Heart left ventricle (tissue), 16 donors: ENCODE data around the gene ZMIZ1. TPM values are rescaled to one million over a fixed set of nuclear protein-coding genes. Genes with fewer than 3 reads are reported as not detected.

Experiments
- ATAC-seq, 4 donors: fragments of 200-7000 bp; cut with Tn5 transposase; one replicate each; pipeline ENCODE4 v1.9.1; 2020 to 2022; ENCODE audit warnings: moderate library complexity in 4 of 4, mild to moderate bottlenecking in 3 of 4, moderate number of reproducible peaks in 1 of 4
- DNase-seq, 5 donors: peaks; one replicate each; pipeline ENCODE4 v3.0.0-alpha.2; 2020
- H3K27ac ChIP-seq, 12 donors: fragments of 200-600 bp; sonication (generic) in 4 of 12; one replicate each; pipeline versions ENCODE4 v1.5.0 to v1.8.0; 2016 to 2022; ENCODE audit warnings: mild to moderate bottlenecking in 2 of 12
- H3K27me3 ChIP-seq, 9 donors: fragments of 200-600 bp; sonication (generic) in 2 of 9; one replicate each; pipeline versions ENCODE4 v1.5.1 to v1.8.0; 2016 to 2022; ENCODE audit warnings: mild to moderate bottlenecking in 3 of 9
- H3K36me3 ChIP-seq, 9 donors: fragments of 200-600 bp; sonication (generic) in 2 of 9; one replicate each; pipeline versions ENCODE4 v1.5.0 to v1.8.0; 2018 to 2022; ENCODE audit warnings: mild to moderate bottlenecking in 2 of 9
- H3K4me1 ChIP-seq, 12 donors: fragments of 200-600 bp; sonication (generic) in 4 of 12; one replicate each; pipeline versions ENCODE4 v1.5.0 to v1.8.0; 2016 to 2022; ENCODE audit warnings: mild to moderate bottlenecking in 3 of 12
- H3K4me3 ChIP-seq, 12 donors: fragments of 200-600 bp; sonication (generic) in 4 of 12; one replicate each; pipeline versions ENCODE4 v1.5.0 to v1.8.0; 2017 to 2022; ENCODE audit warnings: mild to moderate bottlenecking in 9 of 12, moderate library complexity in 4 of 12
- H3K9me3 ChIP-seq, 12 donors: fragments of 200-600 bp; sonication (generic) in 4 of 12; one replicate each; pipeline versions ENCODE4 v1.5.0 to v1.8.0; 2016 to 2022; ENCODE audit warnings: mild to moderate bottlenecking in 1 of 12
- POLR2A ChIP-seq, 2 donors: fragments of 450-650 bp; IDR thresholded peaks; one replicate each; pipeline ENCODE4 v1.6.1; 2017; ENCODE audit warnings: antibody characterized with exemption in 2 of 2, mild to moderate bottlenecking in 2 of 2, moderate library complexity in 2 of 2
- WGBS, 4 donors: extraction: QIAGEN DNeasy Blood & Tissue Kit in 2 of 4; methylation state at CpG; one replicate each; pipeline versions ENCODE4 v1.1.5 to v1.1.7; 2013 to 2018; 5-methylcytosine and 5-hydroxymethylcytosine counted together
- intact Hi-C, 10 donors: fragments of 100-400 bp; cut with DNase I; formaldehyde crosslinking; loops; one replicate each; pipeline versions ENCODE4 v1.11.1 to v1.14.2; 2022
- polyA plus RNA-seq, 2 donors: library from polyadenylated mRNA; stranded (reverse); fragments of 200-250 nt; gene quantifications; one replicate each; pipeline ENCODE4 v1.2.3, GENCODE V29; 2013
- total RNA-seq, 9 donors: library from RNA; depleted of rRNA in 2 of 9; stranded (reverse); fragments of >200 nt in 2 of 9; fragmentation: NEBNext Ultra II Directional in 3 of 9; extraction: Animal tissue kit (Norgen Biotek cat#: 25700) in 3 of 9; gene quantifications; one replicate each; pipeline versions ENCODE4 v1.1.0 to v1.2.4, GENCODE V29; 2016 to 2023
- TF ChIP-seq, protein P1 (sequence below), 12 donors: fragments of 200-600 bp; sonication (generic) in 4 of 12; IDR thresholded peaks; one replicate each; pipeline versions ENCODE4 v1.5.0 to v1.8.0; 2018 to 2022; ENCODE audit warnings: antibody characterized with exemption in 12 of 12, mild to moderate bottlenecking in 5 of 12
- donor health status: ischemic (EF 13 %, LVEDD 7.1; RV severe dilation, severe dysfunction).
- donor health status: healthy with polysubstance abuse.
- donor health status: DM: no; HTN: yes; CAD: no.
- donor health status: DM: no; HTN: no; CAD: no.
- donor health status: ischemic (EF 25% LVEDD 6.9; RV normal size, moderate dysfunction).
- donor health status: ischemic (EF 25% LVEDD 5.7; RV mildly dilated, moderate dysfunction).
- donor health status: healthy.
- donor health status: DM: yes; HTN: yes; CAD: no.
- donor health status: ischemic (EF 35%, LVEDD 5.7; RV mildly dilated, moderate dysfunction).
- donor health status: nonischemic (EF 11% LVEDD 7.7; RV severe dilation, severe dysfunction).
- donor health status: DM: yes; HTN: yes; CAD: no.
- donor health status: PGD.
- donor health status: ischemic (EF 29% LVEDD 5.4; RV normal size, mild dysfunction).
- donor health status: nonischemic (EF 23%, LVEDD 6.1; RV moderate dilation, normal function).

The ZMIZ1 gene
- total and polyA plus RNA-seq, 11 donors, result 19.7 to 75.4 (median 49.2) TPM

DNA sequence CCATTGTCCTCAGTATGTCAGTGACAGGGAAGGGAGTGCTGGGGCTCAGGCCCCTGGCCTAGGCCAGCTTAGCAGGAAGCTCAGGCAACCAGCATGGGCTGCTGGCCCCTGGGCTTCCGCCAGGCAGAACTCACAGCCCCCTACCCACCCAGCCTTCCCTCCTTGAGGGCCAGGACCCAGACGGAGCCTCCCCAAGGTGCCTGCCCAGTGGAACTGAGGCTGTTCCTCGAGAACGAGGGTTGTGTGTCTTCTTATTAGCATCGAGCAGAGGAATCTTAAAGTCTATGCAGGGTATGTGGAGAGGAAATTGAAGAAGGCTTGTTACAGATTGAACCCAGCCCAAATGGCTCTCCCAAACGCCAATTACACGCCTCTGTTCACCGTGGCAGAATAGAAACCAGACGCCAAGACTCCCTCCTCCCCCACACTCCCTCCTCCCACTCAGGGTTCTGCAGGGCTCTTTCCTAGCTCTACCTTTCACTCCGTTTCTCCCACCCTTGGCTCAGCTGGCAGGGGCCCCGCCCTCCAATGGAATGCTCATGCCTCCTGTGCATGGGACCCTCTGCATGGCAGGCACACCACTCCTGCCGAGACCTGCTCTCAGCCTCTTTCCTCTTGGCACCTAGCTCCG, 134.4 kb downstream of the ZMIZ1 start:
- Histone ChIP-seq H3K4me3 (no peak overlapping the region), H3K27me3 (no peaks in the 10 kb centered on the region), H3K36me3 (peaks cover 0 to 72% (median 56%) of the 10 kb centered on the region in 9 donors), H3K4me1 (peaks cover 0 to 38% (median 11%) of the 10 kb centered on the region in 12 donors), H3K9me3 (no peaks in the 10 kb centered on the region), H3K27ac (peak overlapping the region in 4 of 12 donors; percentile 1 to 62 (median 11))
- TF ChIP-seq POLR2A (IDR thresholded peaks at IDR 0.05), result no peak
- TF ChIP-seq, protein P1, sequence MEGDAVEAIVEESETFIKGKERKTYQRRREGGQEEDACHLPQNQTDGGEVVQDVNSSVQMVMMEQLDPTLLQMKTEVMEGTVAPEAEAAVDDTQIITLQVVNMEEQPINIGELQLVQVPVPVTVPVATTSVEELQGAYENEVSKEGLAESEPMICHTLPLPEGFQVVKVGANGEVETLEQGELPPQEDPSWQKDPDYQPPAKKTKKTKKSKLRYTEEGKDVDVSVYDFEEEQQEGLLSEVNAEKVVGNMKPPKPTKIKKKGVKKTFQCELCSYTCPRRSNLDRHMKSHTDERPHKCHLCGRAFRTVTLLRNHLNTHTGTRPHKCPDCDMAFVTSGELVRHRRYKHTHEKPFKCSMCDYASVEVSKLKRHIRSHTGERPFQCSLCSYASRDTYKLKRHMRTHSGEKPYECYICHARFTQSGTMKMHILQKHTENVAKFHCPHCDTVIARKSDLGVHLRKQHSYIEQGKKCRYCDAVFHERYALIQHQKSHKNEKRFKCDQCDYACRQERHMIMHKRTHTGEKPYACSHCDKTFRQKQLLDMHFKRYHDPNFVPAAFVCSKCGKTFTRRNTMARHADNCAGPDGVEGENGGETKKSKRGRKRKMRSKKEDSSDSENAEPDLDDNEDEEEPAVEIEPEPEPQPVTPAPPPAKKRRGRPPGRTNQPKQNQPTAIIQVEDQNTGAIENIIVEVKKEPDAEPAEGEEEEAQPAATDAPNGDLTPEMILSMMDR (IDR thresholded peaks at IDR 0.05), result no peak
- ATAC-seq, result peak in 1 of 4 donors; percentile 3
- 58 to 64% (median 63%) methylated on average over 12 to 13 of the region's 13 CpGs for whole genome bisulfite sequencing, 4 donors
- DNase-seq, result peak in 1 of 5 donors; percentile 22
- intact Hi-C loops, result loop anchor here in 2 of 10 donors (5.0 to 10.0 kb wide), 2 partner anchors 538 to 1156 kb away; no protein-coding TSS in a partner anchor

DNA sequence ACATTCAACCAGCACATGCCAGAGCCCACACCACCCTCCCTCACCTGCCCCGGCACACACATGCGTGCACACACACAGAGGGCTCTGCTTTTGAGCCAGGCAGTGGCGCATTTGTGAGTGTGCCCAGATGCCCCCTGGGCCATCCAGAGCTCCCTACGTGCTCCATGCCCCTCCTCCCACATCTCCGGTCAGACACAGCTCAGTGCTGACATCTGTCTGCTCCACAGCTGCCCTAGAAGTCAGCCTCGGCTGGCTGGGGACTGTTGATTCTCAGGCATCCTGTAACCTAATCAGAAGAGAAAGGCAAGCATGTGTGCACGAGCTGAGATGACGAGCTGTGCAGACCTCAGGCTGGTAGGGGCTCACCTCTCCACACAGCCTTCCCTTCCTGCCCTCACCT, 135.1 kb downstream of the ZMIZ1 start:
- no peaks in the 10 kb centered on the region for H3K9me3 ChIP-seq
- no peak for TF ChIP-seq POLR2A (IDR thresholded peaks at IDR 0.05)
- TF ChIP-seq, protein P1 (IDR thresholded peaks at IDR 0.05), result peak in 5 of 12 donors; percentile 11 to 42 (median 20)
- 35 to 60% (median 47%) methylated on average over 8 of the region's 8 CpGs for WGBS, 4 donors
- no peaks in the 10 kb centered on the region for H3K27me3 ChIP-seq
- H3K27ac ChIP-seq, result no peak overlapping the region
- intact Hi-C loops, result loop anchor here in 2 of 10 donors (5.0 to 10.0 kb wide), 2 partner anchors 539 to 1157 kb away; no protein-coding TSS in a partner anchor
- H3K4me1 ChIP-seq, result peaks cover 0 to 38% (median 11%) of the 10 kb centered on the region in 12 donors
- peaks cover 0 to 79% (median 63%) of the 10 kb centered on the region in 9 donors for H3K36me3 ChIP-seq
- peak in 2 of 5 donors; percentile 46 to 66 for DNase-seq
- H3K4me3 ChIP-seq, result no peak overlapping the region
- peak; percentile 46 to 73 (median 63) for ATAC-seq

DNA sequence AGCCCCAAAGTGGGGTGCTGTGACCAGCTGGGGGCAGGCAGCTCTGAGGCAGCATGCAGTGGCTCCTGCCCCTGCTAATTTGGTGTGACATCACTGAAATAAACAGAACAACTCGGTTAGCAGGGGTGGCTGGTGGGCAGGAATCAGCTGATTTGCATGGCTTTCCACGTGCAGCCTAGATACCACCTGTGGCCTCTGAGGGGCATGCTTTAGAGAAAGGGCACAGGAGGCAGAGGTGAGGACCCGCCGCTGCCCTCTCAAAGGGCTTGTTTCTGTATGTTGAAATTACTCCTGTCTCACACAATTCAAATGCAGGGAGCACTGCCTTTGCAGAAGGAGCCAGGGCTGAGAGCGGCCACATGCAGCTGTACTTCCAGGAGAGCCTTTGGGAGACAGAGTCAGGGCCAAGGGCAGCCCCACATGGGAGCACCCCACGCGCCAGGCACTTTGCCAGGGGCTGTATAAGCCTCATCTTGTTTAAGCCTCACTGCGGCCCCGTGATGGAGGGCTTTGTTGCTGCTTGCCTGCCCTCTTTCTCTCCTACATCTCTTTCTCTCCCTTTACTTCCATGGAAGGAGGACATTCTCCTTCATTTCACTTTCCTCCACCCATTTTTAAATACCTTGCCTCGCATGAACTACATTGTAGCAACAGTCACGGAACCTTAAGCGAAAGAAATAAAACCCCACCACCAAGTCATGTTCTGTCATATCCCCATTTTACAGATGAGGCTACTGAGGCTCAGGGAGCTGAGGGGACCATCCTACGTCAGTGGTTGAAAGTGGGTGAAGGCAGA, 137.7 kb downstream of the ZMIZ1 start:
- DNase-seq (peak in 1 of 5 donors; percentile 18), ATAC-seq (no peak)
- peaks cover 0 to 97% (median 83%) of the 10 kb centered on the region in 9 donors for H3K36me3 ChIP-seq
- no peak overlapping the region for H3K4me3 ChIP-seq
- 80 to 87% (median 81%) methylated on average over 13 of the region's 13 CpGs for WGBS, 4 donors
- TF ChIP-seq POLR2A (IDR thresholded peaks at IDR 0.05), result no peak
- TF ChIP-seq, protein P1 (IDR thresholded peaks at IDR 0.05), result no peak
- intact Hi-C loops, result loop anchor here in 1 of 10 donors (10.0 kb wide), 1 partner anchor 542 kb away; no protein-coding TSS in a partner anchor
- H3K27me3 ChIP-seq, result no peaks in the 10 kb centered on the region
- H3K4me1 ChIP-seq, result peaks cover 0 to 38% (median 11%) of the 10 kb centered on the region in 12 donors
- no peak overlapping the region for H3K27ac ChIP-seq
- no peaks in the 10 kb centered on the region for H3K9me3 ChIP-seq

DNA sequence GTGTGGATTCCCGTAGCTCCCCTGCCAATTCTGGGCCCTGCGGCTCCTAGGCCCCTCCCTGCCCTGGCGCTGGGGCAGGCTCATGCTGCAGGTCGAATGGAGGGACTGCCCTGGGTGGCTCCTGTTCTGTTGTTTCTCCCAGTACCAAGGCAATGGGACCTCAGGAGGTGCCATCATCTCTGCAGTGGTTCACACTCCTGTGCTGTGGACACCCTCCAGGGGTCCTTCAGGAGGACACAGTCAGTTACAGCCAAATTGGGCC, 138.3 kb downstream of the ZMIZ1 start:
- Histone ChIP-seq H3K27me3 (no peaks in the 10 kb centered on the region), H3K4me3 (no peak overlapping the region), H3K9me3 (no peaks in the 10 kb centered on the region), H3K27ac (no peak overlapping the region), H3K36me3 (peaks cover 0 to 97% (median 83%) of the 10 kb centered on the region in 9 donors), H3K4me1 (peaks cover 0 to 37% (median 11%) of the 10 kb centered on the region in 12 donors)
- TF ChIP-seq POLR2A (IDR thresholded peaks at IDR 0.05), result no peak
- ATAC-seq (no peak), DNase-seq (no peak)
- 86 to 89% (median 88%) methylated on average over 4 of the region's 4 CpGs for WGBS, 4 donors
- intact Hi-C loops, result loop anchor here in 1 of 10 donors (10.0 kb wide), 1 partner anchor 542 kb away; no protein-coding TSS in a partner anchor
